Large intestine (tissue), 3 donors: Measurements from ENCODE around the gene NUP205. TPM values are rescaled to one million over a fixed set of nuclear protein-coding genes. Genes with fewer than 3 reads are reported as not detected.

Source experiments
- DNase-seq, 2 donors: peaks; one replicate each; pipeline versions ENCODE4 v3.0.0 to v3.0.0-alpha.2; 2013
- H3K27ac ChIP-seq: one replicate; pipeline ENCODE4 v1.5.1; 2013; ENCODE audit warnings: low read length
- H3K27me3 ChIP-seq: 2 replicates; pipeline ENCODE4 v1.6.1; 2013; ENCODE audit warnings: low read length; ENCODE audit not compliant: control insufficient read depth, insufficient read depth
- H3K36me3 ChIP-seq: 2 replicates; pipeline ENCODE4 v1.6.1; 2013; ENCODE audit warnings: low read length; ENCODE audit not compliant: control insufficient read depth, insufficient read depth
- H3K4me1 ChIP-seq: one replicate; pipeline ENCODE4 v1.6.1; 2013; ENCODE audit warnings: low read length; ENCODE audit not compliant: control insufficient read depth, insufficient read depth
- H3K4me3 ChIP-seq: one replicate; pipeline ENCODE4 v1.5.1; 2013; ENCODE audit warnings: low read length
- H3K9me3 ChIP-seq: one replicate; pipeline ENCODE4 v1.6.1; 2013; ENCODE audit warnings: mild to moderate bottlenecking, low read depth, low read length, moderate library complexity; ENCODE audit not compliant: control insufficient read depth
- WGBS: methylation state at CpG from one replicate; pipeline ENCODE4 v1.1.5; 2013; ENCODE audit warnings: low lambda C conversion rate; ENCODE audit not compliant: insufficient coverage; 5-methylcytosine and 5-hydroxymethylcytosine counted together
- polyA plus RNA-seq: library from polyadenylated mRNA; unstranded; fragments of 120-200 nt; gene quantifications from one replicate; pipeline ENCODE4 v1.2.1, GENCODE V29; 2013

NUP205 gene
- polyA plus RNA-seq, 1 donor, result 41.0 TPM

DNA sequence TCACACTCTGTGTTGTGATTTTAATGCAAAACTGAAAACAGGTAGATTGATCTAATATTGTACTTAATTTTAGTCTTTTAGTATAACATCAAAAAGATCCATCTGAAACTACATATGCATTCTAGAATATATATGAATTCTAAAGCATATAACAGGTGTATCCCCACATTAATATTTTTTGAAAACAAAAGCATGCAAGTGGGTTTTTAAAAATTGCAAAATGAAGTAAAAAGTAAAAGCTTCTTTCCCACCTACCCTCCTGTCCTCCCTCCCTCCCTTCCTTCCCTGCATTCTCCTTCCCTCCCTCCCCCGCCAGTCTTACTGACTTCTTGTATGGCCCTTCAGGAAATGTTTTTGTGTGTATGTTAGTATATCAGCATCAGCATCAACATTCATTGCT, 90.0 kb downstream of the NUP205 start:
- H3K9me3 ChIP-seq, result no peaks in the 10 kb centered on the region

DNA sequence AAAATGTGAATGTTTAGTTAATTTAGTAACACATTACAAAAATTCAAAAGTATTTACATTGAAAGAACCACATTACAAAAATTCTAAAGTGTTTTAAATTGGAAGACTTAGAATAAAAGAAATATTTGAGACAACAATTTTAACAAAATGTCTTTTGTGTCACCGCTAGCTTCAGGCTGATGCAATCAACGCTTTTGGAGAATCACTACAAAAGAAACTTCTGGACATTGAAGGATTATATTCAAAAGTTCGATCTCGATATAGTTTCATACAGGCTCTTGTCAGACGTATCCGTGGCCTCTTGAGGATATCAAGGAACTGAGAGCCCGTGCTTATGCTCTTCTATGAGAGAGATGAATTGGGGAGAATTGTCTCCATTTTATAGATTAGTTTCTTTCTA, 90.5 kb downstream of the NUP205 start:
- Histone ChIP-seq H3K36me3 (peaks cover 33% of the 10 kb centered on the region), H3K9me3 (no peaks in the 10 kb centered on the region), H3K27me3 (no peaks in the 10 kb centered on the region), H3K4me1 (no peaks in the 10 kb centered on the region), H3K27ac (no peak overlapping the region), H3K4me3 (no peak overlapping the region)
- DNase-seq, result no peak
- 94% methylated on average over 3 of the region's 7 CpGs for WGBS

More for the DNA sequence above, 90.0 kb downstream of the NUP205 start:
- no peak for DNase-seq
- Histone ChIP-seq H3K27me3 (no peaks in the 10 kb centered on the region), H3K4me1 (no peaks in the 10 kb centered on the region), H3K27ac (no peak overlapping the region), H3K36me3 (peaks cover 36% of the 10 kb centered on the region), H3K4me3 (no peak overlapping the region)
- no CpG with 5 or more reads among the region's 1 CpG for WGBS

- Histone ChIP-seq H3K27ac (no peak overlapping the region), H3K4me1 (no peaks in the 10 kb centered on the region), H3K27me3 (no peaks in the 10 kb centered on the region), H3K36me3 (peaks cover 15% of the 10 kb centered on the region), H3K9me3 (no peaks in the 10 kb centered on the region), H3K4me3 (no peak overlapping the region)
- DNase-seq, result peak in 1 of 2 donors; percentile 19
- 63% methylated on average over 1 of the region's 15 CpGs for WGBS
Measured at GRCh38 chr7:135650831-135651573, 93.3 kb downstream of the NUP205 start.

DNA sequence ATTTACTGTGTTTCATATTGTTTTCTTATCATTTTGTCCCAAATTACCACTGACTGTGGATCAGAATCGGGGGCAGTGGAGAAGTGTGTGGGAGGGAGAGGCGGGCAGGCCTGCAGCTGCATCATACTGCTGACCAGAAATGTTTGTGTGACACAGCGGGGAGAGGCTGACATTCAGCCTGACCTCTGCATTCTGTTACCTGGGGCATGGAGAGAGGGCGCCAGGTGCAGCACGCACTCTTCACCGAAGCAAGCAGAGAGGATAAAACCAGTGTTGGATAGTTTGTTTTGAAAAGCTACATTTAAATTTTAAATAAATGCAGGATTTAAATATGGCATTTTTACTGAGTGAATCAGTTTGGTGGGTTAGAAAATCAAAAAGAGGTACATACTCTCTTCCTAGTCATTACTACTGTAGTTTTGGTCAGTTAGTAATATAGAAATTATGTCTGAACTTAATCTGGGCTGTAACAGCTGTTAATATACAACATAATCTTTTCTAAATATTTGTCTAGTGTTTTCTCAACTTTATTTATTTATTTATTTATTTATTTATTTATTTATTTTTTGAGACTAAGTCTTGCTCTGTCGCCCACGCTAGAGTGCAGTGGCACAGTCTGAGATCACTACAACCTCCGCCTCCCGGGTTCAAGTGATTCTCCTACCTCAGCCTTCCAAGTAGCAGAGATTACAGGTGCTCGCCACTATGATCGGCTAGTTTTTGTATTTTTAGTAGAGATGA, 95.8 kb downstream of the NUP205 start:
- H3K9me3 ChIP-seq, result no peaks in the 10 kb centered on the region
- H3K4me3 ChIP-seq, result no peak overlapping the region
- 82% methylated on average over 2 of the region's 12 CpGs for WGBS
- H3K4me1 ChIP-seq, result no peaks in the 10 kb centered on the region
- H3K27me3 ChIP-seq, result no peaks in the 10 kb centered on the region
- no peak overlapping the region for H3K27ac ChIP-seq
- no peaks in the 10 kb centered on the region for H3K36me3 ChIP-seq
- DNase-seq, result no peak

DNA sequence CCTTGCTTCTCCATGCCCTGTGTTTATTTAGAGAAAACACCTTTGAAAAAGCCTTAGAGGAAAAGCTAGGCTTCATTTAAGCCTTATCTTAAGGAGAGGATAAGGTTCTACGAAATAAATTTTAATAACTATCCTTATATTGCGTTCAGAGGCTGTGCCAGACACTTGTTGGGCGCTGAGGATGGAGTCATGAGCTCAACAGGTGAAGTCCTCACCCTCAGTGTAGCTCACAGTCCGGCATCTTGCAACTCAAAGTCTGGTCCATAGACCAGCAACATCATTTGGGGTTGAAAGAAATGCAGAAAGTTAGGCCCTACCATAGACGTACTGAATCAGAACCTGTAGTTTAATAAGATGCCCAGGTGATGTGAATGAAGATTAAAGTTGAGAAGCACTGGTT, 100.8 kb downstream of the NUP205 start:
- no peaks in the 10 kb centered on the region for H3K36me3 ChIP-seq
- DNase-seq, result no peak
- no peak overlapping the region for H3K27ac ChIP-seq
- no peak overlapping the region for H3K4me3 ChIP-seq
- WGBS, result no CpG with 5 or more reads among the region's 5 CpGs
- H3K4me1 ChIP-seq, result peaks cover 7% of the 10 kb centered on the region
- no peaks in the 10 kb centered on the region for H3K27me3 ChIP-seq
- H3K9me3 ChIP-seq, result no peaks in the 10 kb centered on the region

- H3K4me1 ChIP-seq, result peaks cover 9% of the 10 kb centered on the region
- H3K4me3 ChIP-seq, result no peak overlapping the region
- 61% methylated on average over 3 of the region's 9 CpGs for WGBS
- H3K9me3 ChIP-seq, result no peaks in the 10 kb centered on the region
- H3K36me3 ChIP-seq, result no peaks in the 10 kb centered on the region
- DNase-seq, result no peak
- no peak overlapping the region for H3K27ac ChIP-seq
- no peaks in the 10 kb centered on the region for H3K27me3 ChIP-seq
Measured at GRCh38 chr7:135659159-135659846, 101.6 kb downstream of the NUP205 start.

GRCh38 chr7:135661311-135662122, 103.8 kb downstream of the NUP205 start:
- WGBS, result no CpG with 5 or more reads among the region's 14 CpGs
- peak overlapping the region; percentile 83 for H3K4me3 ChIP-seq
- no peaks in the 10 kb centered on the region for H3K36me3 ChIP-seq
- no peaks in the 10 kb centered on the region for H3K27me3 ChIP-seq
- peaks cover 9% of the 10 kb centered on the region for H3K4me1 ChIP-seq
- H3K9me3 ChIP-seq, result no peaks in the 10 kb centered on the region
- peak overlapping the region; percentile 86 for H3K27ac ChIP-seq
- peak; percentile 57 to 81 for DNase-seq

GRCh38 chr7:135662123-135662372, 104.3 kb downstream of the NUP205 start:
- Histone ChIP-seq H3K4me3 (peak overlapping the region; percentile 83), H3K4me1 (peaks cover 9% of the 10 kb centered on the region), H3K27ac (peak overlapping the region; percentile 86), H3K27me3 (no peaks in the 10 kb centered on the region), H3K36me3 (no peaks in the 10 kb centered on the region), H3K9me3 (no peaks in the 10 kb centered on the region)
- no CpG with 5 or more reads among the region's 17 CpGs for WGBS
- DNase-seq, result no peak

DNA sequence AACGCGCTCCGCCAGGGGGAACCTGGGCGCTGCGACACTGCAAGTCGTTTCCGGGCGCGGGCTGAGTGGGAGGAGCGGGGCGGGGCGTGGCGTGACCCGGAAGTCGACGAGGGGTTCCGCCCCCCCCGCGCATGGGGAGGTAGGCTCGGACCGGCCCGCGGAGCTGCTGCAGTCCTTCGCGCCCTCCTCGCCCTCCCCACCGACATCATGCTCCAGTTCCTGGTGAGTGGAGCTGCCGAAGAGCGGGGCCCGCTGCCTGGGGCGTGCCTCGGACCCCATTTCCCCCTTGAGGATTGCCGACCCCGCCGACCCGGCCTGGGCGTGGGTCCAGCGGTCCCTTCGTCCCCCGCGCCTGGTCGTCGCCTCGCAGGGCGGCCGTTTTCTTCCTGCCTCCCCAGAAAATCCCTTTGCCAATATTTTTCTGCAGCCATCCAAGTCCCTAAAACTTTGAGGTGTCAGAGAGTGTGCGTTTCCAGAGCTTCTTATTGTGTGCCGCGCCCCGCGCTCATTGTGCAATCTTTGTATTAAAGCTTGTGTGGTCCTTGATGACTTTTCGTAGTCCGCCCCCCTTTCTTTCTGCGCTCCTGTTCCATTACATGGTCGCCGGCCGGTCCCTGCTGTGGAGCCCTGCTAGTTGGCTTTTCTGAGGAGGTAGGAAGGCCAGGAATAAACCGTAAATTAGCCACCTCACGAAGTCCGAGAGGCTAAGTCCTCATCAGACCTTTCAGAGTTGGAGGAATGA, 104.8 kb downstream of the NUP205 start, which contains the start of gene STMP1:
Gene STMP1, plus strand, starts transcription at position 142 of the 742 bp plus-strand sequence.
- WGBS, result no CpG with 5 or more reads among the region's 60 CpGs
- Histone ChIP-seq H3K4me3 (peak within 1 kb of the TSS; percentile 83), H3K27ac (peak within 1 kb of the TSS; percentile 86), H3K4me1 (peaks cover 9% of the 10 kb centered on the region), H3K9me3 (no peaks in the 10 kb centered on the region), H3K36me3 (no peaks in the 10 kb centered on the region), H3K27me3 (no peaks in the 10 kb centered on the region)
- peak; percentile 93 to 95 for DNase-seq
